Renal cortex interstitium (tissue), 11 donors: ENCODE results near the gene CALM1. TPM values are rescaled to one million over a fixed set of nuclear protein-coding genes. Genes with fewer than 3 reads are reported as not detected.
A peak's percentile ranks its signal among the peaks of the same experiment; 100 is the strongest.

Experiments used
- DNase-seq, 11 donors: peaks; one replicate each; pipeline ENCODE4 v3.0.0-alpha.2; 2013; ENCODE audit warnings: low read depth in 9 of 11, low spot score in 4 of 11; ENCODE audit errors: extremely low read depth in 1 of 11
- polyA plus RNA-seq, 3 donors: library from polyadenylated mRNA; unstranded; fragments of 120-200 nt; gene quantifications; one replicate each; pipeline ENCODE4 v1.2.1, GENCODE V29; 2013; ENCODE audit not compliant: insufficient read length in 3 of 3

CALM1 gene
- polyA plus RNA-seq, 3 donors: 325 to 393 (median 356) TPM

DNA sequence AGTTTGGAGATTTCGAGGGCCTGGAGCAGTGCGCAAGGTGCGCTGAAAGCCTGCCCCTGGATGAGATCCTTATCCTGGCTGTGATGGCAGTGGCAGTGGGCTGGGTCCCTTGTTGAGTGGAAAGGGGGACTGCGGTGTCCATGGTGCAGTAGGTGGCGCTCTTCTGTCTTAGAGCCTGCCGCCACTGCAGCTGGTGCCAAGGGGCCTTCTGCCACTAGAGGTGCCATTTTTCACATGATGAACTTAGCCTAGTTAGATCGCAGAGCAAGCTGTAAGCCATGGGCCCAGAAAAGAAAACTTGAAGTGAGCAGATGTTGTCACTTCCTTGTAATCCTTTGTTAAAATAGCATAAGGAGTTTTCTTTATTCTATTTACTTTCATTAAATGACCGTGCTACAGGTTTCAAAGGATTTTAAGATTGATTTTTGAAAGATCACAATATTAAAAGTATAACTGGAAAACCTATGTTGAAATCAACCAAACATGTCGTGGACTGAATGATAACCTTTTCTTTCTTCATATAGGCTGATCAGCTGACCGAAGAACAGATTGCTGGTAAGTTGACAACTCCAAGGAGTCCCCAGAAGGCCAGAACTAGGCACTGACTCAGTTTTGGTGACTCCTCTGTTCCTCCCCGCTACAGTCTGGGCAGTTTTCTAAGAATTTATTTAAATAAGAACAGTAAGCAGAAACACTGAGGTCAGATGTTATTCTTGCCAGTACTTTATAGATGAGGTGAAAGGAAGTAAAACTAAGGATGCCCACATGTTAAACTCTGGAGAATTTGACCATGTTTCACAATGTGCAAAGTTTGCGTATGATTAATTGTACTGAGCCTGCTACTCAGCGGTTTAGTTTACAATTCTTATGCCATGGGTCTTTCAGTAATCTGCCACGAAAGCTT is 3.0 kb downstream of the CALM1 start:
- DNase-seq: peak; percentile 78 to 93 (median 87)

DNA sequence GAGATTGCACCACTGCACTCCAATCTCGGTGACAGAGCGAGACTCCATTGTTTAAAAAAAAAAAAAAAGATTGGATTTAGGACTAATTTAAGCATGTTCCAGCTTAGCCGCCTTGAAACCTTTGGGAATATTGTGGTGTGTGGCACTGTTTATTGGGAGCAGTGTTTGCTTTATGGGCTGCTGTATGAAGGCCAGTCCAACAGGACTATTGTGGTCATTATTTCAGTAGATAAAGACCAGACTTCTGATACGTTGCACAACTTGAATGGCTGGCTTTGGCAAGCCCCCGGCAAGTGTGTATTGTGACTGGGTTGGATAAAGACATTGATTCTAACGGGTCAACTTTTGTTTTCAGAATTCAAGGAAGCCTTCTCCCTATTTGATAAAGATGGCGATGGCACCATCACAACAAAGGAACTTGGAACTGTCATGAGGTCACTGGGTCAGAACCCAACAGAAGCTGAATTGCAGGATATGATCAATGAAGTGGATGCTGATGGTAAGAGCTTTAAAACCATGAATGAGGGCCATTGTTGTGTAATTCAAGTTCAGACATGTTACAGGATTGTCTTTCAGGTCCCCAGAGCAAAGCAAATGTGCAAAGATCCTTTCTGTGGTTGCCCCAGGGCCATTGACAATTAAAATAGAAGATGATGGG is 4.2 kb downstream of the CALM1 start:
- DNase-seq: no peak

DNA sequence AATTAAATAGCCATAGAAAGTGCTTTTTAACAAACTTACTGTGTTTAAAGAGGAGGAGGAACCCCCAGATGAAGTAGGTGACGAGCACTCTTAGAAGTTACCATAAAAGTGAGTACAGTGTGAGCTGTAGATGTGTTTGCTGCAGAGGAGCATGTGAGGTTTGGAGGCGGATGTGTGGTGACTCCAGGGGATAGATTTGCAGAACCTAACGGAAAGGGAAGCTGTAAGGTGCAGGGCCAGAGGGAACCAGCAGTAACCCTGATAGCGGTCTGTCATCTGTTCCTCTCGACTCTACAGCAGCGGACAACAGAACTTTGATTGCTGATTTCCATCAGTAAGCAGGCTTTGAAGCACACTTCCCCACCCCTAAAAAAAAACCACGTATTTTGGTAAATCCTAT is 5.2 kb downstream of the CALM1 start:
- no peak for DNase-seq

DNA sequence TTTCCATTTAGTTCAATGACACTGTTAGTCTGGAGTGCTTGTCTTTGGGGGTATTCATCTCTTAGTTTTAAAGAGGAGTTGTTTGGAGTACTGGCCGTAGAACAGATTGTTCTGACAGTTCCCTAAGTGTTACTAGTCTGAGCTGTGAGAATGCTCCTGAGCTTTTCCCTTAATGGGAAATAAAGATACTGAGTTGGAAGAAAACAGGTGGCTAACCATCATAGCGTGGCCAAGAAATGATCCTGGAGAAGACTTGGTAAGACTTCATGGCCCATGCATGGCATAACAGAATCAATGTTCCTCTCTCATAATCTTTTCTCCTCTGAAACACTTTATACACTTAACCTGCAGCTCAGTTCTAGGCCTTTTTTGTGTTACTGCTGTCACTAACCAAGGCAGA is 6.2 kb downstream of the CALM1 start:
- no peak for DNase-seq

DNA sequence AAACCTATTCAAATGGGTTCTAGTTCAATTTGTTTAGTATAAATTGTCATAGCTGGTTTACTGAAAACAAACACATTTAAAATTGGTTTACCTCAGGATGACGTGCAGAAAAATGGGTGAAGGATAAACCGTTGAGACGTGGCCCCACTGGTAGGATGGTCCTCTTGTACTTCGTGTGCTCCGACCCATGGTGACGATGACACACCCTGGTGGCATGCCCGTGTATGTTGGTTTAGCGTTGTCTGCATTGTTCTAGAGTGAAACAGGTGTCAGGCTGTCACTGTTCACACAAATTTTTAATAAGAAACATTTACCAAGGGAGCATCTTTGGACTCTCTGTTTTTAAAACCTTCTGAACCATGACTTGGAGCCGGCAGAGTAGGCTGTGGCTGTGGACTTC is 8.3 kb downstream of the CALM1 start:
- DNase-seq: no peak

DNA sequence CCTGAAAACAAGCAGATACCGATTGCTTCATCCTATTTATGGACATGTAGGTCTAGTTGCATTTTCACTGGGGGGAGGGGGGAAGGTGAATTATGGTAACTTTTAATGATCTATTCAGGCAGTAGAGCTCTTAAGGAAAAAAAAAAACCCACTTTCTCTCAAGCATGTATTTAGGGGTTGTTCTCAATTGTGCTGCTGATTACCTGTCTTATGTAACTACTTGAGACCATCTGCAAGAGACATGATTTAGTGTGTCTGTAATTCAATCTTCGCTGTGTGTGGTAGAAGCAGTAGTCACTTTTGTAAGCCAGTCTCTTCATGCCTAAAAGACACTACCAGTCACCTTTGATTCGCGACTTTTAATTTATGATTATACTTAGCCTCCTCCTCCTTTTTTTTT is 8.9 kb downstream of the CALM1 start:
- DNase-seq: no peak

DNA sequence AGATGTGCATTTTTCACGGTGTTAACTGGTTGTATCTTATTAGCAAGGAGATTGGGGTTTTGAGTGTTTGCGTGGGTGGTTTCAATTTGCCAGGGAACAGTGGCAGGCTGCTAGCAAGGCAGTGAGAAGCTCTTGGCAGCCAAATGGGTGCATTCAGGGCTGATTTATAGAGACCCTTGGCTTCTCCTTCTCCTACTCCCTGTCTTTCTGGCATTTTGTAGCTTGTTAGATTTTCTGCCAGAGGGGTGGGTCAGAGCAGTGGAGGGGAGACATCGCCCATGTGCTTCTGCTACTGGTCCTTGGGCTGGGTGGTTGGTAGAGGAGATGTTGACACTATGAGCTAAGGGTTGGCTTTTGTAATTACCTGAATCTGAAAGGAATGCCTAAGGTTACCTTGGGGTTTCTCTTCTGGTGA is 9.6 kb downstream of the CALM1 start:
- DNase-seq: no peak

DNA sequence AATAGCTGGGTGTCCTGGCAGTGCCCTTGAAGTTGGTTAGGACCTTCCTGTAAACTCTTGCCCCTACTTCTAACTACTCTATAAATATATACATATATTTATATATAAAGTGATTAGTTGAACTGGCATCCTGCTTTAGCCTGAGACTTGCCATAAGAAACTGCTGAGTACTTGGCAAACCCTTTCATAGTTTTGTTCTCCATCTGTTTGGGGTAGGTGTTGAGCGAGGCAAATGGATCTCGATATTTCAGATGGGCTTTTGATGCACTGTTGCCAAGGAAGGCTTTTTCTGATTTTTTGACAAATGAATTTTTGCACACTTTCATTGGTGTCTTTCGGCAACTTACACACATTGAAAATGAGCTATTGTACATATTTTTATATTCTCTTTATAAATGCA is 10.4 kb downstream of the CALM1 start:
- no peak for DNase-seq

DNA sequence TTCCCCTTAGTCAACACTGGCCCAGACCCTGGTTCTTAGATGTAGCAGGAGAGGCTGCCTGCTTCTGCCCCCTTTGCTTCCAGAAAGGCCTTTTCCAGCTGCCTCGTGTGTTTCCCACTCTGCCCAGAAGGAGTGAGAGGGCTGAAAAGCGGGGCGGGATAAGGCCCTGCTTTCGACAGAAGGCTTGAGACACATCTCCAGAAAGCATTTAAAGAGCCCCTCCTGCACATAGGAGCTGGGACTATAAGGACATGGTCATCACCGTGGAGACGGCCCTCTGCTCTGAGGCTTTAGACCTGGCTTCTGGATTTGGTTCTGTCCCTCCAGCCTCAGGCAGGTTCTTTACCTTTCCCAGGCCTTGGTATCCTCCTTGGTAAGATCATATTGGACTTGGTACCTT is 11.9 kb downstream of the CALM1 start:
- DNase-seq: no peak

DNA sequence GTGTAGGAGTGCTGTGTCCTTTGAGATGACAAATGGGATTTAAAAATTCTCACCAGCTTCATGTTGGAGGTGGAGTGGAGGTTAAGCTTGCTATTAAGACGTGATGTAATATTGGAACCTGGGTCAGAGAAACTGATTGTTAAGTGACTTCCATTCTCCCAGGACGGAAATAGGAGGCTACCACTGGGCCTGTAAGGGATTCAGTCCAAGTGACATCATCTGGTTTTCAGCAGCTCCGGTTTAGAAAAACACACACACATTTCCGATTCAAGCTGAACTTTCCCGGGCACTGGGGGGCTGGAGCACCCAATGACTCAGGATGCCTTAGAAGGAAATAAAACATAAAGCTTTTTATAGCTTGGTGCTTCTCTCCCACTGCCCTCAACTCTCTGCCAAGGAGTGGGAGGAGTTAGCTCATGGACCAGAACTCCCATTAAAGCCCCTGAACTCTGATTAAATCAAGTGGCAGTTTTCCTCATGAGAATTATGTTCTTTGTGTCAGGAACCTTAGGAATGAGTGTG is 12.4 kb downstream of the CALM1 start:
- DNase-seq: peak in 5 of 11 donors; percentile 46 to 77 (median 73)

DNA sequence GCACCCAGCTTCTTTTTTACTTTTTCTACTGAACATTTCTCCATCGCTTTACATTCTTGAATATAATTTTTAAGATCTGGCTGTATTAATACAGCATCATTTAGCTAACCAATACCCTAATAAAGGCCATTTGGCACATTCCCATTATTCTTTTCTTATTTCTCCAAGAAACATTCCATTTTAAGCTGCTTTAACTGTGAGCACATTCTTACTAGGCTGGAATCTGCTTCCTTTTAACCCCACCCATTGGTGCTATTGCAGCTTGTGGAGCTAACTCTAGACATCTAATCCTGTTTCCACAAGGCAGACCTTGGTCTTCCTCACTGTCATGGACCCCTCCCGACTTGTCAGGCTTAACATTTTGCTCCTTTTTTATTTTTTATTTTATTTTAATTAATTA is 15.2 kb downstream of the CALM1 start:
- DNase-seq: no peak

DNA sequence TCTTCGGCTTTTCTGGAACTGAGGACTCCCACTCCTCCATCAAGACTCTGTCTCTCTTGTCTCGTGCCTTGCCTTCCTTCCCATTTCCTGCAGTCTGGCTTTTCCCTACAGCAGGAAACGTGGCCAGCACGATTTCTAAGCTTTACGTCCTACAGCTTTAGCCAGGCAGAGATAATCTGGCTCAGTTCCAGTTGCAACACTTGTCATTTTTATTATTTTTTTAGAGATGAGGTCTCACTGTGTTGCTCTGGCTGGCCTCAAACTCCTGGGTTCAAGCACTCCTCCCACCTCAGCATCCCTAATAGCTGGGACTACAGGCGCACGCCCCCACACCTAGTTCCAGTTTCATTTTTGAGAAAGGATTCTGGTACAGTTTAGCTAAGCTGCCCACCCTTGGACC is 19.9 kb downstream of the CALM1 start:
- no peak for DNase-seq

DNA sequence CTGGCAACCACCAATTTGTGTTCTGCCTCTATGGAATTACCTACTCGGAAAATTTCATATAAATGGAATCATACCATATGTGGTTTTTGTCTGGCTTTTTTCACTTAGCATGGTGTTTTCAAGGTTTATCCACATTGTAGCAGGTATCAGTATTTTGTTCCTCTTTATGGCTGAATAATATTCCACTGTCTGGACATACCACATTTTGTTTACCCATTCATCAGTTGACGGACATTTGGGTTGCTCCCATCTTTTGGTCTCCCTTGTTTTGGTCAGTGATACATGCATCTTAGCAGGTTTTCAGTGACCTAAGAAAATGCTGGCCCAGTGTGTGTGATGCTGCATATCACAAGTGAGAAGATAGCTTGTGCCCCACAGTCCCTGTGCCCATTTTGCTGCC is 21.2 kb downstream of the CALM1 start:
- no peak for DNase-seq

DNA sequence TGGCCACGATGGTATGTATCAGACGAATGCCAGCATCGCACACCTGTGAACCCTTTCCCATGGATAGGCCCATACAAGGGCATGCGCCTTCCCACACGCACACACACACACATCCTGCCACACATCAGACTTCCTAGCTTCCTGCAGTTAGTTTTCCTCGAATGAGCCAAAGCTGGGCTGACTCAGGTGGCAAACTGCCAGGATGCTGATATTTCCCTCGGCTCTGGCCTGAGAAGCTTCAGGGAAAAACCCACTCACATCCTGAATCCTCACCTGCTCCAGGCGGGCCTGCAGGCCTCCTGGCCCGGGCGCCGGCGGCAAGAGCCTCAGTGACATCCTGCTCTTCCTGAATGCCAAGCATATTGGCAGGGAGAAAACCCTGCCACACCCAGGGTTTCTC is 22.4 kb downstream of the CALM1 start:
- peak in 2 of 11 donors; percentile 75 to 80 for DNase-seq

DNA sequence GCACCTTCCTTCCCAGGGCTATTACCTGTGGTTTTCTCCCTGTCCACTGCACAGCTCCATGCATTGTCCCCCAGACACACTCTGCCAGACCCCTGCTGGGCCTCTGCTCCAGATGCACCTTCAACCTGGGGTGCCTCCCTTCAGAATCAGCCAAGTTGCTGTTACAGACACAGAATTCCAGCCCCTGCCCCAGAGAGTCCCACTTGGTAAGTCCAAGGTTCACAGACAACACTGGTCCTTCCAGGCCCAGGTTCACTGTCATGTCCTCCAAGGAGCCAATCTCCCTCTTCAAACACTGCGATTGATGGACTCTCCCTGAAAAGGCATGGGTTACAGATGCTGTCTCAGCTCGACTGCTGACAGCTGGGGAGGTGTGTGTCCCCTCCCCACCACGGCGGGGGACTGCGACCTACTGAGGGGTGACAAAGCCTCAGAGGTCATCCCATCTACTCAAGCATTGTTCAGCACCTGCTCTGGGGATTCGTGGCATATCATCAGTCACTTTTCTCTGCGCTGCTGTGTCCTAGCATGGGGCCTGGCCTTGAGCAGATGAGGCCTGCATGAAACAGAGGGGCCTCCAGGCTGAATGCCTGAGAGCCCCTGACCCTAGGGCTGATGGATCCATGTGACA is 24.3 kb downstream of the CALM1 start:
- DNase-seq: no peak

DNA sequence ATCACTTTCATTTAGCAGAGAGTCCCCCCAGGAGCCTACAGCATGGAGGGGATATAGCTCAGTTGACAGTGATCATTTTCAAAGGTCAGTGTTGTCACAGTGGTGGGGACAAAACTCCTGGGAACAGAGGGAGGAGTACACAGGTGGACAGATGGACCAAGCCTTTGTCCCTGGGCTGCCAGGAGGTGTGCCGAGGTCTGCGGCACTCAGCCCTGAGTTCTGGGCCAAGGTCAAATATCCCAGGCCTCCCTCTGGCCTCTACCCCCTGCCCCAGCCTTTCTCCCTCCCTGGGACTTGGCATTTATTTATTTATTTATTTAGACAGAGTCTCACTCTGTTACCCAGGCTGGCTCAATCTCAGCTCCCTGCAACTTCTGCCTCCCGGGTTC is 24.8 kb downstream of the CALM1 start:
- no peak for DNase-seq

DNA sequence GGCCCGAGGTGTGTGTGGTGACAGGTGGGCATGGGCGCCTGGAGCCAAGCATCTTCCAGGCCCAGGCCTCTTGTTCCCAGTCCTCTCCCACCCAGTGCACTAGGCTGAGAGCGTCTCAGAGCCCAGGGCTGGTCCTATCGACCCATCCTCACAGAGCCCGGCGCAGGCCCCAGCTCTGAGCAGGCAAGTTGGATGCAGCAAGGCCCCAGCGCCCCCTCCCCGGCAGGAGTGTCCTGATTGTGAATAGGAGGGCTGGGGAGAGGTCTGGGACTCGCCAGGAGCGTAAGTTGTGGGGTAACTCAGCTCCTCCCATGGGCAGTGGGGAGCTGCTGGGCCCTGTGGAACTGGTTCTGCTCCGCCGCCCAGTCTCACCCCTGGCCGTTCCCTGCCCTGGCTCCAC is 26.3 kb downstream of the CALM1 start:
- no peak for DNase-seq

DNA sequence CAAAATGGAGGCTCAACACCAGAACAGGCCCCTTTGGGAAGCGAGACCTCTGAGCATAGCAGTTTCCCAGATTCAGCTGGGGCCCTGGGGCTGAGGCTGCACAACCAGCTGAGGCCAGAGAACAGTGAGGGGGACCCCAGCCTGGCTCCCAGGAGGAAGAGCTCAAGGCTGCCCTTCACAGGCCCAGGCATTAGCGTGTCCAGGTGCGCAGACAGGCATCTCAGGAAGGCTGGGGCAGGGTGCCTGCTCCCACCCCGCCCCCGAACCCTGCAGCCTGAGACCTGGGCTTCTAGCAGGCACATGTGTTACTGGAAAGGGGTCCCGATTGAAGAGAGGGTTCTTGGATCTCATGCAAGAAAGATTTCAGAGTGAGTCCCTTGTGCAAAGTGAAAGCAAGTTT is 27.2 kb downstream of the CALM1 start:
- DNase-seq: no peak

DNA sequence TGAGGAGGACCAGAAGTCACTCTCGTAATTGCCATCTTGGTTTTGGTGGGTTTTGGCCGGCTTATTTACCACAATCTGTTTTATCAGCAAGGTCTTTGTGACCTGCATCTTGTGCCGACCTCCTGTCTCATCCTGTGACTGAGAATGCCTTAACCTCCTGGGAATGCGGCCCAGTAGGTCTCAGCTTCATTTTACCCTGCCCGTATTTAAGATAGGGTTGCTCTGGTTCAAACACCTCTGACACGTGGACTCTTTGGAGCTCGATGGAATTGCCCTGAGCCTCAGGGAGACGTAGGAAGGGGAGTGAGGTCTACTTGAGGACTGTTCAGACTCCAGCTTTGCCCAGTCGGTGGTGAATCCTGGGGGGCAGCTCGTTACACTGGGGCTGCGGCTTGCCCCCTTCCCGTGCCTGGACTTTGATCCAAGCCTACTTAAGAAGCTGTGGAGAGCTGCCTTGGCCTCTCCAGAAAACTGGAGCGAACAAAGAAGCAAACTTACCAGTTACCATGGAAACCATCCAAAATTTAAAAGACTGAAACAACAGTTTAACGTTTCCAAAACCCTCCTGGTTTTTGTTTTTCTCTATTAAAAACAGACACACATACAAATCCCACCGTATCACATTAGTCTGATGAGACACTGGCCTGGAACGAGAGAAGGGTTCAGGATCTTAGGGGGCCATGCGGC is 28.0 kb downstream of the CALM1 start:
- no peak for DNase-seq
